Measurements from ENCODE around the gene ZFYVE28. TPM values are rescaled to one million over a fixed set of nuclear protein-coding genes. Genes with fewer than 3 reads are reported as not detected.

Gene ZFYVE28
- total and polyA plus RNA-seq, 2 of the 8 experiments (the other 6 are each of a cell fraction or from before 2014, with no cell fraction given), result 1.7 to 4.9 TPM

GRCh38 chr4:2333916-2334644 is 84.4 kb downstream of the ZFYVE28 start:
- H3K79me2 ChIP-seq (ENCODE audit: control insufficient read depth in 1 of 2, insufficient read depth in 2 of 2, low read length in 2 of 2), result no peaks in the 10 kb centered on the region
- no peak overlapping the region for H2BK120ac ChIP-seq (replicated peaks; ENCODE audit: low read depth, low read length)
- no peak overlapping the region for H3K4ac ChIP-seq (replicated peaks; ENCODE audit: insufficient read length, low read depth, low read length)
- H2AFZ ChIP-seq (ENCODE audit: low read length), result no peak overlapping the region
- no peak overlapping the region; the same call in 1 of the 2 replicates for H4K8ac ChIP-seq (ENCODE audit: extremely low read depth, insufficient read depth, low read length)
- no peak overlapping the region for H3K9ac ChIP-seq (replicated peaks in 1 of 4; ENCODE audit: extremely low read depth in 1 of 4, low read depth in 3 of 4, low read length in 3 of 4)
- no peaks in the 10 kb centered on the region; the same call in 1 of the 2 replicates for H3K79me1 ChIP-seq (ENCODE audit: low read depth, low read length)
- peak overlapping the region; percentile 24; the same call in 1 of the 2 replicates for H2AK5ac ChIP-seq (ENCODE audit: low read depth, low read length)
- H3K36me3 ChIP-seq (ENCODE audit: control insufficient read depth in 2 of 4, insufficient read depth in 4 of 4, low read length in 3 of 4), result no peaks in the 10 kb centered on the region
- no peaks in the 10 kb centered on the region for H3K9me3 ChIP-seq (ENCODE audit: insufficient read depth in 2 of 2, low read depth in 1 of 2, low read length in 1 of 2)
- H3K27me3 ChIP-seq (replicated peaks in 1 of 4; ENCODE audit: control insufficient read depth in 3 of 4, extremely low read depth in 1 of 4, insufficient read depth in 3 of 4, low read length in 3 of 4), result no peaks in the 10 kb centered on the region
- no peaks in the 10 kb centered on the region for H4K20me1 ChIP-seq (replicated peaks in 1 of 2; ENCODE audit: control insufficient read depth in 1 of 2, insufficient read depth in 2 of 2, low read length in 2 of 2)
- FAIRE-seq (no peak), DNase-seq (ENCODE audit: low read depth in 1 of 2, low spot score in 2 of 2) (no peak)
- H3K4me2 ChIP-seq (ENCODE audit: insufficient read depth in 1 of 2, low read depth in 2 of 2, low read length in 2 of 2), result no peak overlapping the region
- 0 out of 2 replicates have a peak overlapping the region, but pooled peaks have one; percentile 48 for H2BK20ac ChIP-seq (ENCODE audit: low read length)
- no peak overlapping the region for H2BK12ac ChIP-seq (ENCODE audit: low read depth, low read length)
- H3K4me3 ChIP-seq (ENCODE audit: extremely low read depth in 1 of 4, insufficient read depth in 2 of 4, low read depth in 3 of 4, low read length in 4 of 4), result no peak overlapping the region
- H3K27ac ChIP-seq (ENCODE audit: low read depth, low read length), result no peak overlapping the region
- H3K14ac ChIP-seq (ENCODE audit: insufficient read length), result no peak overlapping the region
- H3K23me2 ChIP-seq (ENCODE audit: low read depth, low read length), result peaks cover 4% of the 10 kb centered on the region; the same call in 1 of the 2 replicates
- H3K56ac ChIP-seq (replicated peaks; ENCODE audit: insufficient read length, low read depth, low read length), result no peak overlapping the region
- no peak overlapping the region for H3K23ac ChIP-seq (ENCODE audit: insufficient read length)
- CTCF ChIA-PET (ENCODE audit: partially characterized antibody), result interaction anchor here (1.3 to 1.5 kb wide), 2 partner anchors 10 to 114 kb away, joined by 3 to 5 read pairs; no protein-coding TSS in a partner anchor
- H3K18ac ChIP-seq (ENCODE audit: extremely low read depth, low read length), result no peak overlapping the region
- no peak overlapping the region for H4K5ac ChIP-seq (ENCODE audit: insufficient read length, low read depth, low read length)
- POLR2A ChIA-PET (ENCODE audit: partially characterized antibody), result no interaction called here
- no peak overlapping the region for H2BK5ac ChIP-seq (ENCODE audit: low read depth, low read length)
- WGBS, 2 experiments (ENCODE audit: extremely low coverage in 1 of 2, insufficient coverage in 1 of 2, insufficient read length in 1 of 2, insufficient replicate concordance in 2 of 2, low coverage in 1 of 2, low lambda C conversion rate in 2 of 2, missing lambda C conversion rate in 1 of 2), result 89% methylated on average over 25 of the region's 28 CpGs; no CpG with 5 or more reads in 1 of the 2 experiments
- peaks cover 0 to 8% (median 3%) of the 10 kb centered on the region in 4 experiments; a peak in 4 of 7 replicates for H3K4me1 ChIP-seq (replicated peaks in 1 of 4; ENCODE audit: control insufficient read depth in 3 of 4, insufficient read depth in 4 of 4, low read length in 3 of 4)
- peak overlapping the region; percentile 42 for H4K91ac ChIP-seq (replicated peaks; ENCODE audit: insufficient read length, low read length)
- H2BK15ac ChIP-seq (ENCODE audit: low read length), result no peak overlapping the region
- no peak for TF ChIP-seq E2F6 (IDR thresholded peaks at IDR 0.05)
- TF ChIP-seq POU5F1 (IDR thresholded peaks at IDR 0.05; ENCODE audit: low read depth, low read length), result no peak
- no peak for TF ChIP-seq CBX8 (IDR thresholded peaks at IDR 0.05; ENCODE audit: borderline replicate concordance, low read depth, low read length)
- TF ChIP-seq ATF2 (IDR thresholded peaks at IDR 0.05; ENCODE audit: low read length), result no peak
- no peak for TF ChIP-seq ZNF274 (IDR thresholded peaks at IDR 0.05; ENCODE audit: borderline replicate concordance, extremely low read depth, low read length)
- TF ChIP-seq CREB1 (IDR thresholded peaks at IDR 0.05), result no peak
- TF ChIP-seq KDM4A (IDR thresholded peaks at IDR 0.05; ENCODE audit: low read depth, low read length, severe bottlenecking), result no peak
- TF ChIP-seq TAF1 (IDR thresholded peaks at IDR 0.05; ENCODE audit: low read depth, low read length), result no peak
- TF ChIP-seq GABPA (IDR thresholded peaks at IDR 0.05; ENCODE audit: borderline replicate concordance, insufficient read depth, low read length), result no peak
- no peak for TF ChIP-seq NANOG (IDR thresholded peaks at IDR 0.05; ENCODE audit: insufficient read depth, low read depth, low read length, poor library complexity, severe bottlenecking)

Data from H1 (cell line).